Measurements from ENCODE around the gene ZNF428. TPM values are rescaled to one million over a fixed set of nuclear protein-coding genes. Genes with fewer than 3 reads are reported as not detected.

ZNF428 gene
- total and polyA plus RNA-seq, 2 of the 8 experiments (the other 6 are each of a cell fraction or from before 2014, with no cell fraction given), result 7.8 to 16.7 TPM

- no peaks in the 10 kb centered on the region; the same call in 1 of the 2 replicates for H3K79me1 ChIP-seq (ENCODE audit: low read depth, low read length)
- CTCF ChIA-PET (ENCODE audit: partially characterized antibody), result interaction anchor here (1.2 to 3.8 kb wide), 4 partner anchors 11 to 30 kb away, joined by 4 to 22 read pairs (median 10); partner anchors contain the start of gene SRRM5
- H3K56ac ChIP-seq (replicated peaks; ENCODE audit: insufficient read length, low read depth, low read length), result no peak overlapping the region
- peak overlapping the region; percentile 75; the same call in 1 of the 2 replicates for H2BK12ac ChIP-seq (ENCODE audit: low read depth, low read length)
- no peaks in the 10 kb centered on the region for H3K27me3 ChIP-seq (replicated peaks in 1 of 4; ENCODE audit: control insufficient read depth in 3 of 4, extremely low read depth in 1 of 4, insufficient read depth in 3 of 4, low read length in 3 of 4)
- H3K23me2 ChIP-seq (ENCODE audit: low read depth, low read length), result peaks cover 8% of the 10 kb centered on the region
- H3K79me2 ChIP-seq (ENCODE audit: control insufficient read depth in 1 of 2, insufficient read depth in 2 of 2, low read length in 2 of 2), result no peaks in the 10 kb centered on the region; a peak in 1 of 4 replicates
- peaks cover 4 to 12% (median 9%) of the 10 kb centered on the region in 4 experiments for H3K4me1 ChIP-seq (replicated peaks in 1 of 4; ENCODE audit: control insufficient read depth in 3 of 4, insufficient read depth in 4 of 4, low read length in 3 of 4)
- no peak overlapping the region for H4K5ac ChIP-seq (ENCODE audit: insufficient read length, low read depth, low read length)
- no peak overlapping the region for H3K27ac ChIP-seq (ENCODE audit: low read depth, low read length)
- H3K4ac ChIP-seq (replicated peaks; ENCODE audit: insufficient read length, low read depth, low read length), result no peak overlapping the region
- peak overlapping the region; percentile 32 for H4K91ac ChIP-seq (replicated peaks; ENCODE audit: insufficient read length, low read length)
- POLR2A ChIA-PET (ENCODE audit: partially characterized antibody), result interaction anchor here (0.6 to 2.4 kb wide), 11 partner anchors 10 to 161 kb away, joined by 3 to 12 read pairs (median 3); partner anchors contain the start of genes IRGQ and ZNF576
- H2BK5ac ChIP-seq (ENCODE audit: low read depth, low read length), result no peak overlapping the region
- H3K4me2 ChIP-seq (ENCODE audit: insufficient read depth in 1 of 2, low read depth in 2 of 2, low read length in 2 of 2), result peak overlapping the region in 1 of 2 experiments; percentile 37; a peak in 1 of 4 replicates
- WGBS, 2 experiments (ENCODE audit: extremely low coverage in 1 of 2, insufficient coverage in 1 of 2, insufficient read length in 1 of 2, insufficient replicate concordance in 2 of 2, low coverage in 1 of 2, low lambda C conversion rate in 2 of 2, missing lambda C conversion rate in 1 of 2), result 89% methylated on average over 35 of the region's 35 CpGs; no CpG with 5 or more reads in 1 of the 2 experiments
- H3K4me3 ChIP-seq (ENCODE audit: extremely low read depth in 1 of 4, insufficient read depth in 2 of 4, low read depth in 3 of 4, low read length in 4 of 4), result no peak overlapping the region
- no peak overlapping the region for H3K9ac ChIP-seq (replicated peaks in 1 of 4; ENCODE audit: extremely low read depth in 1 of 4, low read depth in 3 of 4, low read length in 3 of 4)
- no peaks in the 10 kb centered on the region for H3K9me3 ChIP-seq (ENCODE audit: insufficient read depth in 2 of 2, low read depth in 1 of 2, low read length in 1 of 2)
- peak in 1 of 2 experiments; percentile 86 for DNase-seq (ENCODE audit: low read depth in 1 of 2, low spot score in 2 of 2)
- H2AFZ ChIP-seq (ENCODE audit: low read length), result no peak overlapping the region
- no peak overlapping the region for H2BK15ac ChIP-seq (ENCODE audit: low read length)
- no peak overlapping the region; the same call in 1 of the 2 replicates for H4K8ac ChIP-seq (ENCODE audit: extremely low read depth, insufficient read depth, low read length)
- H3K23ac ChIP-seq (ENCODE audit: insufficient read length), result no peak overlapping the region
- H3K14ac ChIP-seq (ENCODE audit: insufficient read length), result no peak overlapping the region
- peak overlapping the region; percentile 88; the same call in 1 of the 2 replicates for H2AK5ac ChIP-seq (ENCODE audit: low read depth, low read length)
- no peak for FAIRE-seq
- H2BK20ac ChIP-seq (ENCODE audit: low read length), result no peak overlapping the region
- H3K36me3 ChIP-seq (ENCODE audit: control insufficient read depth in 2 of 4, insufficient read depth in 4 of 4, low read length in 3 of 4), result no peaks in the 10 kb centered on the region; a peak in 2 of 8 replicates
- no peak overlapping the region for H3K18ac ChIP-seq (ENCODE audit: extremely low read depth, low read length)
- H4K20me1 ChIP-seq (replicated peaks in 1 of 2; ENCODE audit: control insufficient read depth in 1 of 2, insufficient read depth in 2 of 2, low read length in 2 of 2), result peaks cover 1 to 4% of the 10 kb centered on the region in 2 experiments
- H2BK120ac ChIP-seq (replicated peaks; ENCODE audit: low read depth, low read length), result no peak overlapping the region
- TF ChIP-seq ATF2 (IDR thresholded peaks at IDR 0.05; ENCODE audit: low read length), result no peak
- TF ChIP-seq TAF7 (optimal IDR thresholded peaks at IDR 0.05; ENCODE audit: borderline replicate concordance, low read depth, low read length), result no peak
- TF ChIP-seq CTCF (IDR thresholded peaks at IDR 0.05; ENCODE audit: control extremely low read depth in 1 of 3, insufficient read depth in 1 of 3, low read depth in 1 of 3, low read length in 3 of 3), result no peak
- no peak for TF ChIP-seq POLR2A (IDR thresholded peaks at IDR 0.05; ENCODE audit: control extremely low read depth in 1 of 2, low read depth in 2 of 2, low read length in 2 of 2)
- TF ChIP-seq BCL11A (IDR thresholded peaks at IDR 0.05; ENCODE audit: low read depth in 2 of 2, low read length in 2 of 2), result no peak
- TF ChIP-seq BRCA1 (IDR thresholded peaks at IDR 0.05; ENCODE audit: low read depth, low read length), result no peak
Measured at GRCh38 chr19:43623889-43624670, 4.7 kb upstream of the ZNF428 start.
